Measurements from ENCODE around the gene RIMOC1. TPM values are rescaled to one million over a fixed set of nuclear protein-coding genes. Genes with fewer than 3 reads are reported as not detected.

Gene RIMOC1
- total and polyA plus RNA-seq, 2 of the 8 experiments (the other 6 are each of a cell fraction or from before 2014, with no cell fraction given), result 20.6 to 35.1 TPM

GRCh38 chr5:41877408-41877807 is 26.7 kb upstream of the RIMOC1 start:
- Histone ChIP-seq H2BK12ac (ENCODE audit: low read depth, low read length) (no peak overlapping the region), H3K56ac (replicated peaks; ENCODE audit: insufficient read length, low read depth, low read length) (no peak overlapping the region), H4K20me1 (replicated peaks in 1 of 2; ENCODE audit: control insufficient read depth in 1 of 2, insufficient read depth in 2 of 2, low read length in 2 of 2) (no peaks in the 10 kb centered on the region), H2BK120ac (replicated peaks; ENCODE audit: low read depth, low read length) (no peak overlapping the region), H4K91ac (replicated peaks; ENCODE audit: insufficient read length, low read length) (no peak overlapping the region), H3K4me3 (ENCODE audit: extremely low read depth in 1 of 4, insufficient read depth in 2 of 4, low read depth in 3 of 4, low read length in 4 of 4) (no peak overlapping the region), H3K18ac (ENCODE audit: extremely low read depth, low read length) (no peak overlapping the region), H2AFZ (ENCODE audit: low read length) (no peak overlapping the region), H3K14ac (ENCODE audit: insufficient read length) (no peak overlapping the region), H3K4ac (replicated peaks; ENCODE audit: insufficient read length, low read depth, low read length) (no peak overlapping the region), H4K5ac (ENCODE audit: insufficient read length, low read depth, low read length) (no peak overlapping the region), H3K27me3 (replicated peaks in 1 of 4; ENCODE audit: control insufficient read depth in 3 of 4, extremely low read depth in 1 of 4, insufficient read depth in 3 of 4, low read length in 3 of 4) (no peaks in the 10 kb centered on the region), H3K4me2 (ENCODE audit: insufficient read depth in 1 of 2, low read depth in 2 of 2, low read length in 2 of 2) (no peak overlapping the region), H2BK15ac (ENCODE audit: low read length) (no peak overlapping the region), H3K9ac (replicated peaks in 1 of 4; ENCODE audit: extremely low read depth in 1 of 4, low read depth in 3 of 4, low read length in 3 of 4) (no peak overlapping the region), H2BK20ac (ENCODE audit: low read length) (no peak overlapping the region), H2AK5ac (ENCODE audit: low read depth, low read length) (no peak overlapping the region), H3K79me2 (ENCODE audit: control insufficient read depth in 1 of 2, insufficient read depth in 2 of 2, low read length in 2 of 2) (no peaks in the 10 kb centered on the region), H3K79me1 (ENCODE audit: low read depth, low read length) (no peaks in the 10 kb centered on the region), H4K8ac (ENCODE audit: extremely low read depth, insufficient read depth, low read length) (no peak overlapping the region), H3K23me2 (ENCODE audit: low read depth, low read length) (no peaks in the 10 kb centered on the region), H2BK5ac (ENCODE audit: low read depth, low read length) (no peak overlapping the region), H3K27ac (ENCODE audit: low read depth, low read length) (no peak overlapping the region), H3K4me1 (replicated peaks in 1 of 4; ENCODE audit: control insufficient read depth in 3 of 4, insufficient read depth in 4 of 4, low read length in 3 of 4) (no peaks in the 10 kb centered on the region), H3K23ac (ENCODE audit: insufficient read length) (no peak overlapping the region), H3K36me3 (ENCODE audit: control insufficient read depth in 2 of 4, insufficient read depth in 4 of 4, low read length in 3 of 4) (no peaks in the 10 kb centered on the region), H3K9me3 (ENCODE audit: insufficient read depth in 2 of 2, low read depth in 1 of 2, low read length in 1 of 2) (no peaks in the 10 kb centered on the region)
- TF ChIP-seq RBBP5 (IDR thresholded peaks at IDR 0.05; ENCODE audit: borderline replicate concordance, low read depth, low read length) (no peak), CREB1 (IDR thresholded peaks at IDR 0.05) (no peak), ASH2L (IDR thresholded peaks at IDR 0.05; ENCODE audit: low read length) (no peak), BACH1 (IDR thresholded peaks at IDR 0.05; ENCODE audit: low read length) (no peak), KDM5A (IDR thresholded peaks at IDR 0.05; ENCODE audit: low read length) (no peak), MAFK (IDR thresholded peaks at IDR 0.05; ENCODE audit: low read depth, low read length) (no peak), JUND (IDR thresholded peaks at IDR 0.05; ENCODE audit: low read length) (no peak)
- POLR2A ChIA-PET (ENCODE audit: partially characterized antibody), result no interaction called here
- no peak for DNase-seq (ENCODE audit: low read depth in 1 of 2, low spot score in 2 of 2)
- no peak for FAIRE-seq
- CTCF ChIA-PET (ENCODE audit: partially characterized antibody), result no interaction called here
- WGBS, 2 experiments (ENCODE audit: extremely low coverage in 1 of 2, insufficient coverage in 1 of 2, insufficient read length in 1 of 2, insufficient replicate concordance in 2 of 2, low coverage in 1 of 2, low lambda C conversion rate in 2 of 2, missing lambda C conversion rate in 1 of 2), result 81% methylated on average over 1 of the region's 1 CpG; no CpG with 5 or more reads in 1 of the 2 experiments

Measured in H1 (cell line).